ENCODE measurements around the gene MICB.

Gene MICB

DNA sequence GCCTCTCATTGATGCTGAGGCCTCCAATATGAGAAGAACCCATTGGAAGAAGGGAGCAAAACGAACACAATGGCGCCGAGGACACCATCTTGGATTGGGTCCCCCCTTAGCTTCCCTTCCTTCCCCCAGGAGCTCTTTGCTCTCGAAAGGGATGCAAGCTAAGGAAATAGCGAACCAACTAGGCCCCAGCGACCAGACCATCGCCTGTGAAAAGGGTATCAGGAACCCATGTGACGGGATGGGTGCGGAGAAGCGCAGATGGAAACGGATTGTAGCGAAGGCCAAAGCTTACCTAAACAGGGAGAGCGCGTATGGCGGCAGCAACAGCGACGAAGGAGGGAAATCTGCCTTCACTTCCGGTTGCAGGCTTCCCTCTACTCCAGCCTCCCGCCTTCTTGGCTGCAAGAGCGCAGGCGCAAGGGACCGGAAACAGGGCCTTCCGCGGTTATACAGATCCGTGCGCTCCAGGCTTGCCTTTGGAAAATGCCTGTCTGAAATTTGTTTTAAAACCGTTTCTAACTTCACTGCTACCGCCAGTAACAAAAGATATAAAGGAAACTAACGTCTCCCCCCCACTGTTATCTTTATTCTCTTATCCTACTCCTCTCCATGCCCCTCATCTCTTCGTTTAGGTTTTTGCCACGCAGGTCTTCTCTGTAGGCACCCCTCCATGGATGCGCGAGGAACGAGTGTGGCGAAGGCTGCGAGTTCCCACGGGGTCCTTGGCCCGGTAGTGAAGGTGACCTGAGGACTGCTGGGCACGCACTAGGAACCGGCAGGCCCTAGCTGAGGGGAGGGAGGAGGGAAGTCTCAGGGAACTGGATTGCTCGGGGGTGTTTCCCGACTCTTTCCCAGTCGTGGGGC, 43.9 kb downstream of the MICB start, which contains the start of gene DDX39B:
Gene DDX39B (minus strand): TSS at position 346 of the 864 bp plus-strand sequence. CDS start 1,471 bp downstream, outside the sequence.
- peak; percentile 81 to 98 (median 92) for DNase-seq

DNA sequence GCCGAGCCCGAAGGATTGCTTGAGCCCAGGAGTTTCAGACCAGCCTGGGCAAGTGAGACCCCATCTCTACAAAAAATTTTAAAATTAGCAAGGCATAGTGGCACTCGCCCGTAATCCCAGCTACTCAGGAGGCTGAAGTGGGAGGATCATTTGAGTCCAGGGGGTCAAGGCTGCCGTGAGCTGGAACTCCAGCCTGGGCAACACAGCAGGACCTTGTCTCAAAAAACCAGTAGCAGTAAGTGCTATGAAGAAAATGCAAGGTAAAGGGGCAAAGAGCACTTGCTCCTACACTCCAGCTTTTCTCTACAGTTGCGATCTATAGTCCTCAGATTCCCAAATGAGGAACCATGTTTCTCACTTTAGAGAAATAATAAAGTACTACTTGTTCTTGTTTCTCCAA, 45.7 kb downstream of the MICB start:
- DNase-seq: no peak

DNA sequence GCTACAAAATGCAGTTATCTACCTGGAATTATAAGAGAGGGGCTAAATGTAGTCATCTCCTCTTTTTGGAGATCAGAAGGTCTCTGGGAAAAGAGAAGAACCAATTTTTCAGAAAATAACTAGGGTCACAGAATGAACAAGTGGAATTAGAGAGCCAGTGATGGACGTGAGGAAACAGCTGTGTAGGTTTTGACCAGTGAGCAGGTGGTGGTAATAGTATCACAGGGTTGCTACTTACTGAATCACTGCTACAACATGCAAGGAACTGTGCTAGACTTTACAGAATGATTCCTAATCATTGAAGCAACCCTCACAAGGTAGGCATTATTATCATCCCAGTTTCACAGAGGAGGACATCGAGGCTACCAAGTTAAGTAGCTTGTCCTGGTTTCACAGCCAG, 46.7 kb downstream of the MICB start:
- no peak for DNase-seq

DNA sequence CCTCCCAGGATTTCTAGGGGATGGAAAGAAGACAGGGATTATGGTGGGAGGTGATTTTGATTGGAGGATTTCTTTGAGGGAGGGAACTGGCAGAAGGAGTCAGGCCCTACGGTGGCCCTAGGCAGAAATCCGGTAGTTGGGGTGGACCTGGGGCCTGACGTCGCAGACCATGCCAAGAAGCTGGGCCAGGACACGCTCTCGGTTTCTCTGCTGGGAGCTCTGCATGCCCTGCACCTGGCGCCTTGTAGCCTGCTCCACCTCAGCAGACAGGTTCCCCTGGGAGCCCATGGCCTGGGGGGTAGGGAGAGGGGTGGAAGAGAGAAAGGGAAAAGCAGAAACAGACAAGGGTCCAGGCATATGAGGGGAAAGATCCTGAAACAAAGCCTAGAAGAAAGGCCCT, 47.3 kb downstream of the MICB start:
- DNase-seq: no peak

DNA sequence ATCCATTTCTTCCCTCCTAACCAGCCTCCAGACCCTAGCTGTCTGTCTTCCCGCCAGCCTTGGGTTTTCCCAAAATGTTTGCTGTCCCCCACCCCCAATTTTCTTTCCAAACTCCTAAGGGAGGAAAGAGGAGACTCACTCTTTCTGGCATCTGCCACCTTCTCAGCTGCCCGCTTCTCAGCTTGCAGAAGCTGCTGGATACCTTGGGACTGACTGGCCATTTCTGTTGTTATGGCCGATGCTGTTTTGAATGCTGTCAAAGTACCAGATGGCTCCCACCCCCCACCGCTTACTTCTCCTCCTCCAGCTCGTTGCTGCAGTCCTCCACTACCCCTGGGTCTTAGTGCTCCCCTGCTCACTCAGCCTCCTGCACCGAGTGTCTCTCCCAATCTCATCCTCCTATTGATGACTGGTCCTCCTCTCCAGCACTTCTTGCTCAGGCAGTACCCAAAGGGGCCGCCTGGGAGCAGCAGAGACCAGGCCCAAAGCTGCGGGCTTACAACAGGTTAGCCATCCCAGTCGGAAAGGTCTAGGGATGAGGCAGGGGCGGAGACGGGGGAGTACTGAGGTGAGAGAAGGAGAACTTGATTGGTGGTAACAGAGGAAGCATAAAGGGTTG, 48.5 kb downstream of the MICB start, which contains the start of gene ATP6V1G2:
Gene ATP6V1G2 (minus strand): TSS at position 270 of the 619 bp plus-strand sequence. CDS start 49 bp downstream, at position 221.
- peak; percentile 52 to 90 (median 78) for DNase-seq

DNA sequence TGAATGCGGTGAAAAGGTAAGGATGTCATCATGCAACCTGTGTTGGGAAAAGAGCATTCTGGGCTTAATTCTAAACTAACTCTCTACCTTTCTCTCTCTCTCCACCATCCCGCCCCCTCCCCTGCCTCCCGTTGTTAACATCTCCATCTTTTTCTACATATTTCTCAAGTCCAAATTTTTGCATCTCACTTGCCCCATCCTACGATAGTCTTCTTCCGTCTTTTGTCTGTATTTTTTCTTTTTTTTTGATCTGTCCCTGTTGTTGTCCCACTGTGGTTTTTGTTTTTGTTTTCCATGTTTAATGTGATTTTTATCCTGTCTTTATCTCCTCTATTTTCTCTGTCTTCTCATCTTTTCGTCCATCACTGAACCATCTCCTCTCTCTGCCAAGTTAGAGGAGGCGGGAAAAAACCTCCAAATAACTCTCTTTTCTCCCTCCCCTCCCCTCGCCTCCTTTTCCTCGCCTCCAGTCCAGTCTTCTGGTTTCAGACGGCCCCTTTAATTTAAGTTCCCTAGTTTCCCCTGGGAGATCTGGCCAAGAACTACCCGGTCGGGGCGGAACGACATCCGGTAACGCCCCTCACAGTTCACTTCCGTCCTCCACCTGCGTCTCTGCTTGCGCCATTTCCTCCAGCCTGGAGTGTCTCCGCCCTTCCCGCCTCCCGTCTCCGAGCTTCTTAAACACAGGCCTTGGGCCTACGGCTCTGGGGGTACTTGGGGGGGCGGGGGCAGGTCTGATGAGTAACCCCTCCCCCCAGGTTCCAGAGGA, 49.2 kb downstream of the MICB start, which contains the start of gene NFKBIL1:
Gene NFKBIL1 (plus strand): TSS at position 651 of the 769 bp plus-strand sequence. CDS start 87 bp downstream, at position 738.
- peak; percentile 63 to 97 (median 85) for DNase-seq

DNA sequence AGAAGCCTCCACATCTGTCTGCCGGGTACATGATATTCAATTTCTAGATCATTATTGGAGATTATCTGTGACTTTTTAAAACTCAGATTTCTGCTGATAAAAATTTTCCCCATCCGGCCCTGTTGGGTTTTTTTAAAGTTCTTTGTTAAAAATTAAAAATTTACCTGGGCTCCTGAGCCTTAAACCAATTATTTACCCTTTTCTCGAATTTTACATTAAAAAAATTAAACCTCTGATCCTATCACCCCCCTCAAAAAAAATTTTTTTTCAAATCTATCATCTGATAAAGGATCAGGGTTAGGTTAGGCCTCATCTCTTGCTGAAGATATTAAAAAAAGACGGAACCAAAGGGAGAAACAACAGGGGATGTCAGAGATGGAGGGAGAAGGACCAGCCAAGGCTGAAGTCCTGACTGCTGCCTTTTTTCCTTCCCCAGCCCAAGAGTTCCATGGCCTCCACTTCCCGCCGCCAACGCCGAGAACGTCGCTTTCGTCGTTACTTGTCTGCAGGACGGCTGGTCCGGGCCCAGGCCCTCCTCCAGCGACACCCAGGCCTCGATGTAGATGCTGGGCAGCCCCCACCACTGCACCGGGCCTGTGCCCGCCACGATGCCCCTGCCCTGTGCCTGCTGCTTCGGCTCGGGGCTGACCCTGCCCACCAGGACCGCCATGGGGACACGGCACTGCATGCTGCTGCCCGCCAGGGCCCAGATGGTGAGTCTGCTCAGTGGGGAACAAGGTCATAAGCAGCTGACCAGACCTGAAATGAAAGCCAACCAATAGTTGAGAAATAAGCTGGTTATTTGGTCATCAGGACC, 50.0 kb downstream of the MICB start:
- DNase-seq: no peak

DNA sequence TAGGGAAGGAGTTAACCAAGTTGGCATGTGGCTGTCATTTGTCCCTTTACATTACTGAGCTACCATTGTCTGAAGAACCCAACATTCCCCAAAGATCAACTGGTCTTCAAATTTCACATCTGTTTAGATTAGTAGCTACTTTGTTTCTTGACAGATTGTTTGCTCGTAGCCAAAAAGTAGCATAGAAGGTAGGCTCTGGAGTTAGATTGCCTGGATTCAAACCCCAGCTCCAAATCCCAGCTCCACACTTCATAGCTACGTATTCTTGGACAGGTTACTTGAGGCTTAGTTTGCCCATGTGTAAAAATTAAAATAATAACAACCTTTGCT, 50.6 kb downstream of the MICB start:
- DNase-seq: no peak

DNA sequence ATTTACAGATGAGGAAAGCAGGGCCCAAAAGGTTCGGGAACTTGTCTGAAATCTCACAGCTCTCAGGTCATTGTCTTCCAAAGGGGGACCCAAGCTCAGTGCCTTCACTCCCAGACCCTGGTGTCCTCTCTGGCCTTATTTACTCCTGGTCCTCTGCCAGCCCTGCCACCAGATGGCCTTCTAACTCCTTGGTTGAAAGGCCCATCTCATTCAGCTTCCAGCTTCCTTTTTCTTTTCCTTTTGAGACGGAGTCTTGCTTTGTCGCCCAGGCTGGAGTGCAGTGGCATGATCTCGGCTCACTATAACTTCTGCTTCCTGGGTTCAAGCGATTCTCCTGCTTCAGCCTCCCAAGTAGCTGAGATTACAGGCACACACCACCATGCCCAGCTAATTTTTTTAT, 53.4 kb downstream of the MICB start:
- peak in 4 of 5 experiments; percentile 49 to 70 (median 57) for DNase-seq

DNA sequence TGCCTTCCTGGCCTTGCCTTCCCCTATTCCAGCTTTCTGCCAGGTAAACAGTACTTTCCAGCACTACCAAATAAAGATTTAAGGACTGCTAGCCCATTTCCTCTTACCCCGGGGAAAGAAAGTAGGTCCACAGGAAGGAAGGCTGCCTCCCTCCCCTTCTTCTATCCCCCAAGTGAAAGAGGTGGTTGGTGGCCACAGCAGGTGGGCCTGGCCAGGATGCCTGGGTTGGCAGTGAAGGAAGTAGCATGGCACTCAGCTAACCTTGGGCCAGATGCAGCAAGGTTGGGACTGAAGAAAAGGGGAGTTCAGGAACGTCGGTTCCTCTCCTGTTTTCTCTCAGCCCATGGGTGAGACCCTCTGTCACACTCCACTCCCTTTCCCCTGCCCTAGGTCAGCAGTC, 58.4 kb downstream of the MICB start:
- peak in 1 of 5 experiments; percentile 59 for DNase-seq

DNA sequence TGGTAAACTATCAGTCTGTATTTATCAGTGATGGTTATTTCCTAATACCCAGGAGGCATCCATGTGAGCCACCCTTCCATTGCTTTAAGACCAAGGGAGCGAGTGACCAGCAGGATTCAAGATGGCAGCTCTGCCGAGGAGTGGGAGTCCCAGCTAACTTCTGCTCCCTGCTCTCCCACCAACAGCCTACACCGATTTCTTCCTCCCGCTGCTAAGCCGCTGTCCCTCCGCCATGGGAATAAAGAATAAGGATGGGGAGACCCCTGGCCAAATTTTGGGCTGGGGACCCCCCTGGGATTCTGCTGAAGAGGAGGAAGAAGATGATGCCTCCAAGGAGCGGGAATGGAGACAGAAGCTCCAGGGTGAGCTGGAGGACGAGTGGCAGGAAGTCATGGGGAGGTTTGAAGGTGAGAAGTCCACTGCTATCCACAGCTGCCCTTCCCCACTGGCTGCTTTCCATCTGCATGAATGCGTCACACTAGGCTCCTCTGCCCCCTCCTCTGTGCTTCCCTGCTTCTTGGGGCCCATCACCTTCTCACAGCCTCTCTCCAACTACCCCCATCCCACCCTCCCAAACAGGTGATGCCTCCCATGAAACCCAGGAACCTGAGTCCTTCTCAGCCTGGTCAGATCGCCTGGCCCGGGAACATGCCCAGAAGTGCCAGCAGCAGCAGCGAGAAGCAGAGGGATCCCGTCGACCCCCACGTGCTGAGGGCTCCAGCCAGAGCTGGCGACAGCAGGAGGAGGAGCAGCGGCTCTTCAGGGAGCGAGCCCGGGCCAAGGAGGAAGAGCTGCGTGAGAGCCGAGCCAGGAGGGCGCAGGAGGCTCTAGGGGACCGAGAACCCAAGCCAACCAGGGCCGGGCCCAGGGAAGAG, 59.7 kb downstream of the MICB start:
- DNase-seq: no peak

DNA sequence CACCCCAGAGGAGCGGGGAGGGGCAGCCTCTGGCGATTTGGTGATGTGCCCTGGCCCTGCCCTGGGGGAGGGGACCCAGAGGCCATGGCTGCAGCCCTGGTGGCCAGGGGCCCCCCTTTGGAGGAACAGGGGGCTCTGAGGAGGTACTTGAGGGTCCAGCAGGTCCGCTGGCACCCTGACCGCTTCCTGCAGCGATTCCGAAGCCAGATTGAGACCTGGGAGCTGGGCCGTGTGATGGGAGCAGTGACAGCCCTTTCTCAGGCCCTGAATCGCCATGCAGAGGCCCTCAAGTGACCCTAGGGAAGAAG, 60.3 kb downstream of the MICB start:
- DNase-seq: no peak

DNA sequence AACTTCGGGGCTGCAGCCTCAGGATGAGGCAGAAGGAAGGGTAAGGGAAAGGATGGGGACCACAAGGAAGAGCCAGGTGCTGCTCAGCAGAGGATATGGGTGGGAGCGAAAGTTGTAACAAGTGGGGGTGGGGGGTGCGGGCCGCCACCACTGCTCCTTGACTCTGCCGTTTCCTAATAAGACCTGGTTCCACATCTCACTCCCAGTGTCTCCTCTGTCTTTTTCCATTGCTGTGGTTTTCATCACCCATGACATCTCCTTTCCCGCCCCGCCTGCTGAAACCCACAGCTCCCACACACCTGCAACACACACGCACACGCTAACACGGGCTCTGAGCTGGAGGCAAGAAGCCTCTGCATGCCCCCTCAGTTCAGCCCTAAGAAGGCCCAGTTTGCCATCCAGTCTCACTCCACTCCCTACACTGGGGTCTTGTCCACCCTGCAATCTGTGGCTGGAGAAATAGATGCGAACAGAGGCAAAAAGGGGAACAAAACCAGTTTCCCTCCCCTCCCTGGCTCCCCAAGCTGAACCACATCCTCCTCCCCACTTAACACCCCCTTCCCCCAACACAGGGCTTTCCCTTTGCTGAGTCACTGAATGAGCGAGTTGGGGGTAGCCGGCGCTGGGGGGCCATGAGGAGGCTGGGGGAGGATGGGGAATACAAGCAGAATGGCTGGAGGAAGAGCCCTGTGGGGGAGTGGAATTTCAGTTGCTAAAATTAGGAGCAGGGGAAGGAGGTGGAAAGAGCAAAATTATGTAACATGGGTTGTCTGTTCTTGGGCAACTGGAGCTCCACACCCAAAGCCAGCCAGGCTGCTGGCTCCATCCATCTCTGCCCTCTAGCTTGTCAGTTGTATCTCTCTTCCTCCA, 60.9 kb downstream of the MICB start:
- DNase-seq: peak; percentile 25 to 77 (median 62)

DNA sequence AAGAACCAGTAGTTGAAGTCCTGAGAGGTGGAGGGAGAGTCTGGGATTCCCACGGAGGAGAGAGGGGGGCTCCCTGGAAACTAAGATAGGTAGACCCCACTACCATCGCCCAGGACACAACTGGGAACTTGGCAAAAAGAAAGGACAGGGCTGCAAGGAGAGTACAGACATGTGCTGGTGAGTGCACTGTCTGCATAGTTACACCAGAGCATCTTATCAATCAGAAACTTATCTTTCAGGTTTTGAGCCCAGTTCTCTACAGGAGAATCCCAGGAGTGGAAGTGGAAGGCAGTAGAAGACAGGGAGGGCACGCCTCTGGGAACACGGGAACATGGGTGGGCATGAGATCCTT, 61.6 kb downstream of the MICB start:
- DNase-seq: no peak

DNA sequence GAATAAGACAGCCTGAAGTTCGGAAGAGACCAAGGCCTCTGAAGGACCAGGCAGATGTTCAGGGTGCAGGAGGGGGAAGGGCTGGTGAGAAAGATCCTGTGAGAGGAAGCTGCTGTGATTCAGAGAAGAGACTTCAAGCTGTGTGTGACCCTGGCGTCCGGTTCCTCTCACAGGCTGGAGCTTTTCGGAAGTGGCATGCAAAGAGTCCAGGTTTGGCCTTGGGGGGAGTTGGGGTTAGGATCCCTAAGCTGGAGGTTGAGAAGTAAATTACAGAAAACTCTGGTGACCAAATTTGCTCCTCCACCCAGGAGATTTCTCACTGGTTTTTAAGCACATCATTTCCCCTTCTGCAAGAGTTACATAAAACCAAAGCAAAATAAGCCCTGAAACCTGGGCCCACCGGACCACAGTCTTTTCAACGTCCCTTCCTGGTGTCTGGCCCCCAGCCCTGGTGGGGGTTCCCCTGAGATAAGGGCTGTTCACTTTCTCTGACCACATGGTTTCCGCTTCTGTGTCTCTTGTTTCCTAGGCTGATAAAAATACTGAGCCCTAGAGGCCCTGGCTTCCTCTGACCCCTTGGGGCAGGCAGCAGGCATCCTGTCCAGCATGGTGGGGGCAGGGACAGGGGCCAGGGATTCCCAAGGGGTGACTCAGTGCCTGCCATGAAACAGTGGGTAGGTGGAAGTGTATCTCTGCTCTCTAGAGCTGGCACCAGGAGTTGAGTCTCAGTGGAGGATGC, 62.2 kb downstream of the MICB start:
- DNase-seq: peak in 2 of 5 experiments; percentile 41 to 73

DNA sequence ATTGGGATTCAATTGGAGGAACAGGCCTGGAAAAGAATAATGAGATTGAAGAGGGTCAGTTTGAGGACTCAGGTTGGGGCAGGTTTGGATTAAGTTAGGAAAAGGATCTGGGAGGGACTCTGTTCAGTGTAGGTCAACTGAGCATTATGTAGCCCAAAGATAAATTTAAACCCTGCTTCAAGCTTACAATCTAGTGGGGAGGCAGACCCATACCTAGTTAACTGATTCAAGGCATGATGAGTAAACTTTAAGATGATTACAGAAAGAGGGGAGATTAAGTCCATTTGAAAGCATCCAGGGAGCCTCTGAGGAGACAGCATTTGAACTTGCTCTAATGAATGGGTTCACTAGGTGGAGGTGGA, 62.7 kb downstream of the MICB start:
- DNase-seq: no peak

Data from T-helper 2 cell (primary cell).